Mesendoderm (in vitro differentiated cells): ENCODE results near the gene REEP2.

Experiments
- DNase-seq: peaks from one replicate; pipeline ENCODE4 v3.0.0; 2013
- H2AK5ac ChIP-seq: 2 replicates; pipeline ENCODE4 v1.6.1; 2013; ENCODE audit warnings: low read length, inconsistent platforms
- H2BK120ac ChIP-seq: 2 replicates; pipeline ENCODE4 v1.6.1; 2013; ENCODE audit warnings: low read depth, mild to moderate bottlenecking, low read length, moderate library complexity, mixed read lengths
- H2BK15ac ChIP-seq: replicated peaks from 2 replicates; pipeline ENCODE4 v1.6.1; 2013; ENCODE audit warnings: low read depth, mild to moderate bottlenecking, moderate library complexity
- H2BK5ac ChIP-seq: 2 replicates; pipeline ENCODE4 v1.6.1; 2013; ENCODE audit warnings: low read length, inconsistent platforms
- H3K18ac ChIP-seq: 2 replicates; pipeline ENCODE4 v1.6.1; 2013; ENCODE audit warnings: mild to moderate bottlenecking, low read length, mixed read lengths
- H3K23ac ChIP-seq: one replicate; pipeline ENCODE4 v1.6.1; 2013; ENCODE audit warnings: low read length
- H3K27ac ChIP-seq: 2 replicates; pipeline ENCODE4 v1.5.1; 2013; ENCODE audit warnings: low read depth, mild to moderate bottlenecking, inconsistent platforms, low read length, moderate library complexity
- H3K27me3 ChIP-seq: 2 replicates; pipeline ENCODE4 v1.6.1; 2013; ENCODE audit warnings: low read length, control low read depth, mild to moderate bottlenecking, inconsistent platforms; ENCODE audit not compliant: insufficient read depth, poor library complexity
- H3K36me3 ChIP-seq: 2 replicates; pipeline ENCODE4 v1.6.1; 2013; ENCODE audit warnings: low read length, inconsistent platforms; ENCODE audit not compliant: control insufficient read depth, insufficient read depth
- H3K4ac ChIP-seq: one replicate; pipeline ENCODE4 v1.6.1; 2013; ENCODE audit warnings: low read depth, mild to moderate bottlenecking, low read length, moderate library complexity
- H3K4me1 ChIP-seq: 2 replicates; pipeline ENCODE4 v1.6.1; 2013; ENCODE audit warnings: low read depth, low read length, inconsistent platforms; ENCODE audit not compliant: control insufficient read depth
- H3K4me2 ChIP-seq: 2 replicates; pipeline ENCODE4 v1.6.1; 2013; ENCODE audit warnings: low read length
- H3K4me3 ChIP-seq: 2 replicates; pipeline ENCODE4 v1.5.1; 2013; ENCODE audit warnings: mild to moderate bottlenecking, low read length
- H3K56ac ChIP-seq: one replicate; pipeline ENCODE4 v1.6.1; 2013; ENCODE audit warnings: low read length
- H3K79me1 ChIP-seq: 2 replicates; pipeline ENCODE4 v1.6.1; 2013; ENCODE audit warnings: low read length, inconsistent platforms
- H3K79me2 ChIP-seq: 2 replicates; pipeline ENCODE4 v1.6.1; 2013; ENCODE audit warnings: mild to moderate bottlenecking, low read length; ENCODE audit not compliant: control insufficient read depth, insufficient read depth
- H3K9ac ChIP-seq: 2 replicates; pipeline ENCODE4 v1.6.1; 2013; ENCODE audit warnings: low read length, inconsistent platforms
- H4K5ac ChIP-seq: one replicate; pipeline ENCODE4 v1.6.1; 2013; ENCODE audit warnings: low read length
- H4K8ac ChIP-seq: one replicate; pipeline ENCODE4 v1.6.1; 2013; ENCODE audit warnings: low read depth, mild to moderate bottlenecking, control low read depth, low read length, moderate library complexity
- WGBS: extraction: QIAGEN DNeasy Blood & Tissue Kit; methylation state at CpG from one replicate; pipeline ENCODE4 v1.1.7; 2013; ENCODE audit warnings: low lambda C conversion rate, missing lambda C conversion rate; ENCODE audit not compliant: insufficient coverage; ENCODE audit errors: extremely low coverage; 5-methylcytosine and 5-hydroxymethylcytosine counted together

REEP2 gene

DNA sequence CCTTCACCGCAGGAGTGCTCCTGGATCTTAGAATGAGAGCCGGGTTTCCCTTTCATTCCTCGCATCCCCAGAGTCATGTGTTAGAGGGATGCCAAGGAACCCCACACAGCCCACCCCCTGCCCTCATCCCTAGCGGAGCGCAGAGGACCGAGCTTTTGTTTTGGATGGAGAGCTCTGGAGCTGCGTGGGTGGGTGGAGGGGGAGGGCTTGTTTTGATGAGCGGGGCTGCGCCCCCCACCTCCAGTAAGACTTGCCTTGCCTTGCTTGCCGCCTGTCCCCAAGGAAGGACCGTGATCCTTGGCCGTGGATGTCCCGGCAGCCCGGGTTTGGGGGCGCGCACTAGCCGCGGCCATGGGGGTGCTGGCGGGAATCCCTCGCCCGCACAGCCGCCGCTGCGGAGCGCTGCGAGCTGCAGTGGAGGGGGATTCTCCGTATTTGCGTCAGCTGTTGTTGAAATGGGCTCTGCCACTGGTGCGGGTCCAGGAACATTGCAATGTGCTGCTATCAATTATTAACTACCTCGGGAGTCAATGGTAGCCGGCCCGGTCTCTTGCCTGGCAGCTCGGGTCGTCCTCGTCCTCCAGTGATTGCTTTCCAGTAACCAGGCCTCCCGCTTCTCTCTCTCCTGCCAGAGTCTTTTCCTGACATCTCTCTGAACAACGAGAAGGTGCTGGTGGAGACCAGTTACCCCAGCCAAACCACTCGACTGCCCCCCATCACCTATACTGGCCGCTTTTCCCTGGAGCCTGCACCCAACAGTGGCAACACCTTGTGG lies 27.5 kb downstream of the REEP2 start:
- no peak overlapping the region for H3K56ac ChIP-seq
- H3K79me2 ChIP-seq: no peaks in the 10 kb centered on the region
- peaks cover 3% of the 10 kb centered on the region for H3K27me3 ChIP-seq
- H3K36me3 ChIP-seq: no peaks in the 10 kb centered on the region
- H4K8ac ChIP-seq: no peak overlapping the region
- H2BK5ac ChIP-seq: no peak overlapping the region
- H2BK15ac ChIP-seq: no peak overlapping the region
- H2AK5ac ChIP-seq: no peak overlapping the region
- no peak for DNase-seq
- no peak overlapping the region for H2BK120ac ChIP-seq
- WGBS: no CpG with 5 or more reads among the region's 39 CpGs
- H3K4me3 ChIP-seq: no peak overlapping the region
- peak overlapping the region; percentile 83 for H3K4me2 ChIP-seq
- no peaks in the 10 kb centered on the region for H3K4me1 ChIP-seq
- H3K4ac ChIP-seq: no peak overlapping the region
- no peaks in the 10 kb centered on the region for H3K79me1 ChIP-seq
- no peak overlapping the region for H4K5ac ChIP-seq
- peak overlapping the region; percentile 53 for H3K9ac ChIP-seq
- H3K27ac ChIP-seq: no peak overlapping the region
- no peak overlapping the region for H3K18ac ChIP-seq
- H3K23ac ChIP-seq: peak overlapping the region; percentile 20

DNA sequence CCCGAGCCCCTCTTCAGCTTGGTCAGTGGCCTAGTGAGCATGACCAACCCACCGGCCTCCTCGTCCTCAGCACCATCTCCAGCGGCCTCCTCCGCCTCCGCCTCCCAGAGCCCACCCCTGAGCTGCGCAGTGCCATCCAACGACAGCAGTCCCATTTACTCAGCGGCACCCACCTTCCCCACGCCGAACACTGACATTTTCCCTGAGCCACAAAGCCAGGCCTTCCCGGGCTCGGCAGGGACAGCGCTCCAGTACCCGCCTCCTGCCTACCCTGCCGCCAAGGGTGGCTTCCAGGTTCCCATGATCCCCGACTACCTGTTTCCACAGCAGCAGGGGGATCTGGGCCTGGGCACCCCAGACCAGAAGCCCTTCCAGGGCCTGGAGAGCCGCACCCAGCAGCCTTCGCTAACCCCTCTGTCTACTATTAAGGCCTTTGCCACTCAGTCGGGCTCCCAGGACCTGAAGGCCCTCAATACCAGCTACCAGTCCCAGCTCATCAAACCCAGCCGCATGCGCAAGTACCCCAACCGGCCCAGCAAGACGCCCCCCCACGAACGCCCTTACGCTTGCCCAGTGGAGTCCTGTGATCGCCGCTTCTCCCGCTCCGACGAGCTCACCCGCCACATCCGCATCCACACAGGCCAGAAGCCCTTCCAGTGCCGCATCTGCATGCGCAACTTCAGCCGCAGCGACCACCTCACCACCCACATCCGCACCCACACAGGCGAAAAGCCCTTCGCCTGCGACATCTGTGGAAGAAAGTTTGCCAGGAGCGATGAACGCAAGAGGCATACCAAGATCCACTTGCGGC lies 28.2 kb downstream of the REEP2 start:
- no peak overlapping the region for H2AK5ac ChIP-seq
- H3K9ac ChIP-seq: no peak overlapping the region
- no peak overlapping the region for H2BK15ac ChIP-seq
- H3K4me3 ChIP-seq: no peak overlapping the region
- WGBS: no CpG with 5 or more reads among the region's 45 CpGs
- no peak overlapping the region for H3K18ac ChIP-seq
- H4K8ac ChIP-seq: no peak overlapping the region
- H3K56ac ChIP-seq: no peak overlapping the region
- H3K4me1 ChIP-seq: no peaks in the 10 kb centered on the region
- H3K79me2 ChIP-seq: no peaks in the 10 kb centered on the region
- no peak overlapping the region for H4K5ac ChIP-seq
- H3K36me3 ChIP-seq: no peaks in the 10 kb centered on the region
- peaks cover 3% of the 10 kb centered on the region for H3K27me3 ChIP-seq
- no peak overlapping the region for H3K27ac ChIP-seq
- H3K4me2 ChIP-seq: no peak overlapping the region
- no peak for DNase-seq
- H3K79me1 ChIP-seq: no peaks in the 10 kb centered on the region
- peak overlapping the region; percentile 20 for H3K23ac ChIP-seq
- no peak overlapping the region for H2BK120ac ChIP-seq
- no peak overlapping the region for H2BK5ac ChIP-seq
- no peak overlapping the region for H3K4ac ChIP-seq

DNA sequence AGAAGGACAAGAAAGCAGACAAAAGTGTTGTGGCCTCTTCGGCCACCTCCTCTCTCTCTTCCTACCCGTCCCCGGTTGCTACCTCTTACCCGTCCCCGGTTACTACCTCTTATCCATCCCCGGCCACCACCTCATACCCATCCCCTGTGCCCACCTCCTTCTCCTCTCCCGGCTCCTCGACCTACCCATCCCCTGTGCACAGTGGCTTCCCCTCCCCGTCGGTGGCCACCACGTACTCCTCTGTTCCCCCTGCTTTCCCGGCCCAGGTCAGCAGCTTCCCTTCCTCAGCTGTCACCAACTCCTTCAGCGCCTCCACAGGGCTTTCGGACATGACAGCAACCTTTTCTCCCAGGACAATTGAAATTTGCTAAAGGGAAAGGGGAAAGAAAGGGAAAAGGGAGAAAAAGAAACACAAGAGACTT lies 28.9 kb downstream of the REEP2 start:
- Histone ChIP-seq H3K27me3 (peaks cover 3% of the 10 kb centered on the region), H3K4me1 (no peaks in the 10 kb centered on the region), H3K27ac (no peak overlapping the region), H3K4me3 (no peak overlapping the region), H2BK5ac (no peak overlapping the region), H4K5ac (no peak overlapping the region), H3K23ac (no peak overlapping the region), H3K36me3 (no peaks in the 10 kb centered on the region), H3K18ac (no peak overlapping the region), H4K8ac (no peak overlapping the region), H2BK15ac (no peak overlapping the region), H2AK5ac (no peak overlapping the region), H3K79me1 (no peaks in the 10 kb centered on the region), H3K79me2 (no peaks in the 10 kb centered on the region), H3K4me2 (no peak overlapping the region), H3K9ac (no peak overlapping the region), H3K4ac (no peak overlapping the region), H2BK120ac (no peak overlapping the region), H3K56ac (no peak overlapping the region)
- DNase-seq: peak; percentile 39
- WGBS: no CpG with 5 or more reads among the region's 14 CpGs

DNA sequence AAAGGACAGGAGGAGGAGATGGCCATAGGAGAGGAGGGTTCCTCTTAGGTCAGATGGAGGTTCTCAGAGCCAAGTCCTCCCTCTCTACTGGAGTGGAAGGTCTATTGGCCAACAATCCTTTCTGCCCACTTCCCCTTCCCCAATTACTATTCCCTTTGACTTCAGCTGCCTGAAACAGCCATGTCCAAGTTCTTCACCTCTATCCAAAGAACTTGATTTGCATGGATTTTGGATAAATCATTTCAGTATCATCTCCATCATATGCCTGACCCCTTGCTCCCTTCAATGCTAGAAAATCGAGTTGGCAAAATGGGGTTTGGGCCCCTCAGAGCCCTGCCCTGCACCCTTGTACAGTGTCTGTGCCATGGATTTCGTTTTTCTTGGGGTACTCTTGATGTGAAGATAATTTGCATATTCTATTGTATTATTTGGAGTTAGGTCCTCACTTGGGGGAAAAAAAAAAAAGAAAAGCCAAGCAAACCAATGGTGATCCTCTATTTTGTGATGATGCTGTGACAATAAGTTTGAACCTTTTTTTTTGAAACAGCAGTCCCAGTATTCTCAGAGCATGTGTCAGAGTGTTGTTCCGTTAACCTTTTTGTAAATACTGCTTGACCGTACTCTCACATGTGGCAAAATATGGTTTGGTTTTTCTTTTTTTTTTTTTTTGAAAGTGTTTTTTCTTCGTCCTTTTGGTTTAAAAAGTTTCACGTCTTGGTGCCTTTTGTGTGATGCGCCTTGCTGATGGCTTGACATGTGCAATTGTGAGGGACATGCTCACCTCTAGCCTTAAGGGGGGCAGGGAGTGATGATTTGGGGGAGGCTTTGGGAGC lies 29.5 kb downstream of the REEP2 start:
- Histone ChIP-seq H3K4ac (no peak overlapping the region), H3K4me2 (no peak overlapping the region), H2BK120ac (no peak overlapping the region), H3K4me3 (no peak overlapping the region), H2BK15ac (no peak overlapping the region), H3K18ac (no peak overlapping the region), H3K27ac (no peak overlapping the region), H3K79me1 (no peaks in the 10 kb centered on the region), H3K56ac (no peak overlapping the region), H4K5ac (no peak overlapping the region), H3K27me3 (peaks cover 3% of the 10 kb centered on the region), H3K23ac (no peak overlapping the region), H4K8ac (no peak overlapping the region), H3K36me3 (no peaks in the 10 kb centered on the region), H3K4me1 (no peaks in the 10 kb centered on the region), H3K79me2 (no peaks in the 10 kb centered on the region), H2AK5ac (no peak overlapping the region), H3K9ac (no peak overlapping the region), H2BK5ac (no peak overlapping the region)
- WGBS: no CpG with 5 or more reads among the region's 7 CpGs
- DNase-seq: no peak

DNA sequence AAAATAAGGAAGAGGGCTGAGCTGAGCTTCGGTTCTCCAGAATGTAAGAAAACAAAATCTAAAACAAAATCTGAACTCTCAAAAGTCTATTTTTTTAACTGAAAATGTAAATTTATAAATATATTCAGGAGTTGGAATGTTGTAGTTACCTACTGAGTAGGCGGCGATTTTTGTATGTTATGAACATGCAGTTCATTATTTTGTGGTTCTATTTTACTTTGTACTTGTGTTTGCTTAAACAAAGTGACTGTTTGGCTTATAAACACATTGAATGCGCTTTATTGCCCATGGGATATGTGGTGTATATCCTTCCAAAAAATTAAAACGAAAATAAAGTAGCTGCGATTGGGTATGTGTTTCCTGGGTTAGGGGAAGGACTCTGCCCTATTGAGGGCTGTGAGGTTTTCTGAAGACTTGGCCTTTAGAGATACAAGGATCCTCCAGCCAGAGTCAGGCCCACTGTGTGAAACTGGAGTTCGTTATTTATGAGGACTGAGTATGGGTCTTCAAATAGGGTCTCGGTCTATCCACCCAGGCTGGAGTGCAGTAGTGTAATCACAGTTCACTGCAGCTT lies 30.2 kb downstream of the REEP2 start:
- H3K4ac ChIP-seq: no peak overlapping the region
- no peak overlapping the region for H3K27ac ChIP-seq
- H3K23ac ChIP-seq: no peak overlapping the region
- H3K4me3 ChIP-seq: no peak overlapping the region
- no peaks in the 10 kb centered on the region for H3K79me1 ChIP-seq
- no peak overlapping the region for H4K8ac ChIP-seq
- no peak overlapping the region for H2BK5ac ChIP-seq
- H2AK5ac ChIP-seq: no peak overlapping the region
- no peak overlapping the region for H3K56ac ChIP-seq
- no peak overlapping the region for H4K5ac ChIP-seq
- H3K18ac ChIP-seq: no peak overlapping the region
- H3K4me1 ChIP-seq: no peaks in the 10 kb centered on the region
- H3K36me3 ChIP-seq: no peaks in the 10 kb centered on the region
- peaks cover 3% of the 10 kb centered on the region for H3K27me3 ChIP-seq
- no peak overlapping the region for H2BK120ac ChIP-seq
- no peak overlapping the region for H3K4me2 ChIP-seq
- peak; percentile 51 for DNase-seq
- no peak overlapping the region for H2BK15ac ChIP-seq
- no peaks in the 10 kb centered on the region for H3K79me2 ChIP-seq
- H3K9ac ChIP-seq: no peak overlapping the region
- WGBS: no CpG with 5 or more reads among the region's 8 CpGs
